ENCODE measurements around the gene VCAM1.

Gene VCAM1

DNA sequence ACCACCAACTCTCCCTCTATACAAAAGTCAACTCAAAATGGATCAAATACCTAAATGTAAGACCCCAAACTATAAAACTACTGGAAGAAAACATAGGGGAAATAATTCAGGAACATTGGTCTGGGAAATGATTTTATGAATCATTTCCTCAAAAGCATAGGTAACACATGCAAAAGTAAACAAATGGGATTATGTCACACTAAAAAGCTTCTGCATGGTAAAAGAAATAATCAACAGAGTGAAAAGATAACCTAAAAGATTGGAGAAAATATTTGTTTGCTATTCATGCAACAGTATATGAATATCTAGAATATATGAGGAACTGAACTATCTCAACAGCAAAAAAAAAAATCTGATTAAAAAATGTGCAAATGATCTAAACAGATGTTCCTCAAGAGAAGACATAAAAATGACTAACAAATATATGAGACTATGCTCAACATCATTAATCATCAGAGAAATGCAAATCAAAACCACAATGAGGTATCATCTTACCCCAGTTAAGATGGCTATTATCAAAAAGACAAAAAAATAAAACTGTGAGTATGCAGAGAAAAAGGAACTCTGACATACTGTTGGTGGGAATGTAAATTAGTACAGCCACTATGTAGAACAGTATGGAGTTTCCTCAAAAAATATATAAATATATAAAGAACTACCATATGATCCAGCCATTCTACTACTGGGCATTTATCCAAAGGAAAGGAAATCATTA, 47.8 kb downstream of the VCAM1 start:
- no peak overlapping the region for H3K27ac ChIP-seq (ENCODE audit: low read depth, low read length)
- H3K27me3 ChIP-seq (ENCODE audit: low read length): no peaks in the 10 kb centered on the region
- no peak overlapping the region for H3K9ac ChIP-seq (ENCODE audit: low read length)
- H3K9me2 ChIP-seq (replicated peaks; ENCODE audit: insufficient read depth, low read length): no peaks in the 10 kb centered on the region
- H3K9me3 ChIP-seq (ENCODE audit: insufficient read depth, low read length): no peaks in the 10 kb centered on the region
- H3K4me2 ChIP-seq (ENCODE audit: low read depth, low read length, poor library complexity, severe bottlenecking): no peak overlapping the region
- H4K20me1 ChIP-seq (ENCODE audit: low read depth, low read length): no peaks in the 10 kb centered on the region
- no peak overlapping the region for H3K4me3 ChIP-seq (ENCODE audit: insufficient read depth, low read length, poor library complexity, severe bottlenecking)
- H3K36me3 ChIP-seq (ENCODE audit: low read length): no peaks in the 10 kb centered on the region
- H3F3A ChIP-seq (ENCODE audit: insufficient read depth): no peaks in the 10 kb centered on the region
- H2AFZ ChIP-seq (ENCODE audit: low read depth, low read length, severe bottlenecking): no peak overlapping the region
- no peaks in the 10 kb centered on the region for H3K79me2 ChIP-seq (ENCODE audit: insufficient read depth, low read length)
- no peak for TF ChIP-seq EZH2phosphoT487 (conservative IDR thresholded peaks at IDR 0.05; ENCODE audit: low read length)
- TF ChIP-seq, protein P1, sequence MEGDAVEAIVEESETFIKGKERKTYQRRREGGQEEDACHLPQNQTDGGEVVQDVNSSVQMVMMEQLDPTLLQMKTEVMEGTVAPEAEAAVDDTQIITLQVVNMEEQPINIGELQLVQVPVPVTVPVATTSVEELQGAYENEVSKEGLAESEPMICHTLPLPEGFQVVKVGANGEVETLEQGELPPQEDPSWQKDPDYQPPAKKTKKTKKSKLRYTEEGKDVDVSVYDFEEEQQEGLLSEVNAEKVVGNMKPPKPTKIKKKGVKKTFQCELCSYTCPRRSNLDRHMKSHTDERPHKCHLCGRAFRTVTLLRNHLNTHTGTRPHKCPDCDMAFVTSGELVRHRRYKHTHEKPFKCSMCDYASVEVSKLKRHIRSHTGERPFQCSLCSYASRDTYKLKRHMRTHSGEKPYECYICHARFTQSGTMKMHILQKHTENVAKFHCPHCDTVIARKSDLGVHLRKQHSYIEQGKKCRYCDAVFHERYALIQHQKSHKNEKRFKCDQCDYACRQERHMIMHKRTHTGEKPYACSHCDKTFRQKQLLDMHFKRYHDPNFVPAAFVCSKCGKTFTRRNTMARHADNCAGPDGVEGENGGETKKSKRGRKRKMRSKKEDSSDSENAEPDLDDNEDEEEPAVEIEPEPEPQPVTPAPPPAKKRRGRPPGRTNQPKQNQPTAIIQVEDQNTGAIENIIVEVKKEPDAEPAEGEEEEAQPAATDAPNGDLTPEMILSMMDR (IDR thresholded peaks at IDR 0.05; ENCODE audit: insufficient read depth, low read length, poor library complexity, severe bottlenecking): no peak

DNA sequence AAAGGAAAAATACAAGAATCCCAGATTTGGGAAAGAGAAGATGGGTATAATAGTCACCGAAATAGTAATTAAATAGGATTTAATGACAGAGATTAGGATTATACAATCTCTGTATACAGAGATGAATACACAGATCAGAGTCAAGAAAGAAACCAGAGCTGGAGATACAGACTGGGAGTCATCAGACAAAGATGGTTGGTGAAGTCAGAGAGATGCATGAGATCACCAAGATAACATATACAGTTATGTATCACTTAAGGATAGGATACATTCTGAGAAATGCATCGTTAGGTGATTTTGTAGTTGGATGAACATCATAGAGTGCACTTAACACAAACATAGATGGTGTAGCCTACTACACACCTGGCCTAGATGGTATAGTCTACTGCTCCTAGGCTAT, 49.8 kb downstream of the VCAM1 start:
- Histone ChIP-seq H3K9me3 (ENCODE audit: insufficient read depth, low read length) (no peaks in the 10 kb centered on the region), H3K36me3 (ENCODE audit: low read length) (no peaks in the 10 kb centered on the region), H3K79me2 (ENCODE audit: insufficient read depth, low read length) (no peaks in the 10 kb centered on the region), H3K9ac (ENCODE audit: low read length) (no peak overlapping the region), H4K20me1 (ENCODE audit: low read depth, low read length) (no peaks in the 10 kb centered on the region), H3F3A (ENCODE audit: insufficient read depth) (no peaks in the 10 kb centered on the region), H3K4me2 (ENCODE audit: low read depth, low read length, poor library complexity, severe bottlenecking) (no peak overlapping the region), H3K4me3 (ENCODE audit: insufficient read depth, low read length, poor library complexity, severe bottlenecking) (no peak overlapping the region), H3K27ac (ENCODE audit: low read depth, low read length) (no peak overlapping the region), H3K27me3 (ENCODE audit: low read length) (no peaks in the 10 kb centered on the region), H2AFZ (ENCODE audit: low read depth, low read length, severe bottlenecking) (no peak overlapping the region), H3K9me2 (replicated peaks; ENCODE audit: insufficient read depth, low read length) (no peaks in the 10 kb centered on the region)
- TF ChIP-seq, protein P1 (IDR thresholded peaks at IDR 0.05; ENCODE audit: insufficient read depth, low read length, poor library complexity, severe bottlenecking): no peak
- no peak for TF ChIP-seq EZH2phosphoT487 (conservative IDR thresholded peaks at IDR 0.05; ENCODE audit: low read length)

DNA sequence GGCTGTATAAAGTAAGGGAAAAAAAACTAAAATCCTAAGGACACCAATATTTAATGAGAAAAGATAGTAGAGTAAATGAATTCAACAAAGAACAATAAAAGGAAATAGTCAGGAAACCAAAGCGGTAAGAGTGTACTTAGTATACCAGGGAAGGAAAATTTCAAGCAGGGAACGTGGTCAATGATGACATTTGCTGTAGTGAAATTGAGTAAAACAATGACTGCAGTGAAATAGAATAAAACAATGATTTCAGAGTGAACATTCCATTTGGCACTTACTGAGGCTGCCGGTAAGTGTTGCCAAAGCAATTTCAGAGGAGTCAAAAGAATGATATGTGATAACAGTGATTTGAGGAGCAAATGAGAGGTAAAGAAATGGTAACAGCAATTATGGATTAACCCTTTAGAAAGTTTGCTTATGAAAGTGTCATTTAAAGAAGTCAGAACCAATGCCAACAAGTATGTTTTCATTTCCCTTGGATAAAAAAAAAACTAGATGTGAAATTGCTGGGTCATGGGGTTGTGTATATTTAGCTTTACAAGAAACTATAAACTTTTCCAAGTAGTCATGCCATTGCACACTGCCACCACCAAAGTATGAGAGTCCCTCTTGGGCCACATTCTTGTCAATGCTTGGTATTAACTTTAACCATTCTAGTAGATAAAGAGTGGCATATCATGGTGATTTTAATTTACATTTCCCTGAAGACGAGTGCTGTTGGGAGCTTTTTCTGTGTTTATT, 50.5 kb downstream of the VCAM1 start:
- H2AFZ ChIP-seq (ENCODE audit: low read depth, low read length, severe bottlenecking): no peak overlapping the region
- no peaks in the 10 kb centered on the region for H3K9me2 ChIP-seq (replicated peaks; ENCODE audit: insufficient read depth, low read length)
- no peak overlapping the region for H3K4me3 ChIP-seq (ENCODE audit: insufficient read depth, low read length, poor library complexity, severe bottlenecking)
- H3K4me2 ChIP-seq (ENCODE audit: low read depth, low read length, poor library complexity, severe bottlenecking): no peak overlapping the region
- H3K27me3 ChIP-seq (ENCODE audit: low read length): no peaks in the 10 kb centered on the region
- no peaks in the 10 kb centered on the region for H4K20me1 ChIP-seq (ENCODE audit: low read depth, low read length)
- H3K27ac ChIP-seq (ENCODE audit: low read depth, low read length): no peak overlapping the region
- H3K36me3 ChIP-seq (ENCODE audit: low read length): no peaks in the 10 kb centered on the region
- TF ChIP-seq, protein P1 (IDR thresholded peaks at IDR 0.05; ENCODE audit: insufficient read depth, low read length, poor library complexity, severe bottlenecking): no peak
- TF ChIP-seq EZH2phosphoT487 (conservative IDR thresholded peaks at IDR 0.05; ENCODE audit: low read length): no peak
- no peaks in the 10 kb centered on the region for H3K79me2 ChIP-seq (ENCODE audit: insufficient read depth, low read length)
- no peaks in the 10 kb centered on the region for H3F3A ChIP-seq (ENCODE audit: insufficient read depth)
- H3K9ac ChIP-seq (ENCODE audit: low read length): no peak overlapping the region
- H3K9me3 ChIP-seq (ENCODE audit: insufficient read depth, low read length): no peaks in the 10 kb centered on the region

Data from SU-DHL-6 (cell line).